Mucosa of stomach (tissue), 1 donor: ENCODE data around the gene NBPF4.
"Not testable (repeated sequence)": the region's sequence is repeated elsewhere in the genome, so short reads cannot be mapped to it uniquely, and the experiment has no call there.

Source experiments
- H3K27me3 ChIP-seq: one replicate; pipeline ENCODE4 v1.7.0; 2013; ENCODE audit warnings: mild to moderate bottlenecking, low read length; ENCODE audit not compliant: control insufficient read depth, insufficient read depth
- H3K36me3 ChIP-seq: one replicate; pipeline ENCODE4 v1.7.0; 2013; ENCODE audit warnings: low read length; ENCODE audit not compliant: control insufficient read depth, insufficient read depth
- H3K4me1 ChIP-seq: one replicate; pipeline ENCODE4 v1.7.0; 2013; ENCODE audit warnings: mild to moderate bottlenecking, low read length; ENCODE audit not compliant: control insufficient read depth, insufficient read depth
- H3K4me3 ChIP-seq: one replicate; pipeline ENCODE4 v1.7.0; 2013; ENCODE audit warnings: low read length
- H3K9ac ChIP-seq: one replicate; pipeline ENCODE4 v1.7.0; 2013; ENCODE audit warnings: mild to moderate bottlenecking, low read length, moderate library complexity
- H3K9me3 ChIP-seq: one replicate; pipeline ENCODE4 v1.7.0; 2013; ENCODE audit warnings: mild to moderate bottlenecking, low read length, moderate library complexity; ENCODE audit not compliant: control insufficient read depth
- donor health status: Pancreatic carcinoma.

Gene NBPF4

DNA sequence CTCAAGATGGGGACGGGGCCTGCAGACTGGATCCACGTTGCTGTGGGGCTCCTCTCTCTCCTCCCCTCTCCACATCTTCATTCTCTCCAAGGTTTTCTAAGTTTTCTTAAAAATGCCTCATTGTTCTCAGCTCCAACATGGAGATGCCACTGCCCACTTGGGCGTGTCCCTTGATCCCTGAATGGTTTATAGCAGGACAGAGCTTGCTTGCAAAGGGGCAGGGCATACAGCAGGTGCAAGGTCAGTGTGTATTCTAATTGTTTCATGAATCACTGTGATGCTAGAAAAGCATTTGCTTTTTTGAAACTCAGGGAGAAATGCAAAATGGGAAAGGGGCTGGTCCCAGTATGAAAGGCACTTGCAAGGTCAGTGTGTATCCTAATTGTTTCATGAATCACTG lies 13.9 kb downstream of the NBPF4 start:
- not testable (repeated sequence) for H3K9ac ChIP-seq, H3K4me1 ChIP-seq, H3K4me3 ChIP-seq, H3K9me3 ChIP-seq, H3K27me3 ChIP-seq, H3K36me3 ChIP-seq

DNA sequence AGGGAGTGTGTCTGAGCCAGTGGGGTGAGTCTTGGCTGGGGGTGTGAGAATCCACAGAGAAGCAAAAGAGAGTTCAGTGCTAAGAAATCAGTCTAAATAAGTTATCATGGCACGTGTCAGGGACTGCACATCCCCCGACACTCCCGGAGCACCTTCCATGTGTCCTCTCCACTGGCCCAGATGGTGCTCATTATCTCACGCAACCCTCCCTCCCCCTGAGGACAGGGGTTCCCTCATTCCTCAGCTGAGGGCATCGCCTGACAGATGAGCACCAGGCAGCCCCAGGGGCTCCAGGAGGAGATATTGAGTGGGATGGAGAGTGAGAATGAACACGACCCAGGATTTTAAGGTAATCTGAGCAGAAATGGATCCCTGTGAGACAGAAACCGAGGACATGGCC lies 16.1 kb downstream of the NBPF4 start:
- H3K4me1 ChIP-seq, H3K9me3 ChIP-seq, H3K36me3 ChIP-seq, H3K27me3 ChIP-seq, H3K4me3 ChIP-seq, H3K9ac ChIP-seq: not testable (repeated sequence)

DNA sequence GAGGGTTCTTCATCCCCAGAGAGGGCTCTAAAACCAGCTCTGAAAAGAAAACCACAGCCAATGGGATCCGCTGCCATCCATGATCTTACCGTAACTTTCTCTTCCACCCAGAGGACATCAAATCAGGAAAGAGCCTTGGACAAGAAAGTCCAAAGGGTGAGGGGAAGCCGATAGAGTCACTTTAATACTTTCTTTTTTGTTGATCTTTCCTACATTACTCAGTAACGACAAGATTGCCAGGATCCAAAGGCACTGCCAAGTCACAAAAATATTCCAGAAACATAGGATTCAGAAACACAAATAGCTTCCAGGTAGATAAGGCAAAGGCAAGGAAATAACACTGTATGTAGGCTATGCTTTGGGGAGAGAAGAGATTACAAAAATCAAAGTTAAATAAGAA lies 17.0 kb downstream of the NBPF4 start:
- H3K4me3 ChIP-seq, H3K4me1 ChIP-seq, H3K36me3 ChIP-seq, H3K27me3 ChIP-seq, H3K9me3 ChIP-seq, H3K9ac ChIP-seq: not testable (repeated sequence)

DNA sequence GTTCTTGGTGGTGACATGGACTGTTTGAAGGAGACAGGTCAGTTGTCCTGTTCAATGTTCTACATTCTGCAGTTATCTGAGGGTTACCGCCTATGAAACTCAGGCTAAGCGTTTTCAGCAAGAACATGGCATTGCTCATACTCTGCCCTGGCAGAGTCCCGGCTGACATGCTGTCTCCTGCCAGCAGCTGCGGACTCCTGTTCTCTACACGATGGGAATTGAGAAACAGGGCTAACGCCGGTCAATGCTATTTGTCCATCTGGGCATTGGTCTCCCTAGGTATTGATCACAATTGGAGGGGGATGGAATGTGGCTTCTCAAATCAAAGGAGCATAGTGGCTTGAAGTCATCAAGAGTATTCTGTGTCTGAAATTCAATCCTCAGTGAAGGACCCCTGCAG lies 20.6 kb downstream of the NBPF4 start:
- H3K9me3 ChIP-seq, H3K9ac ChIP-seq, H3K27me3 ChIP-seq, H3K4me3 ChIP-seq, H3K36me3 ChIP-seq, H3K4me1 ChIP-seq: not testable (repeated sequence)

DNA sequence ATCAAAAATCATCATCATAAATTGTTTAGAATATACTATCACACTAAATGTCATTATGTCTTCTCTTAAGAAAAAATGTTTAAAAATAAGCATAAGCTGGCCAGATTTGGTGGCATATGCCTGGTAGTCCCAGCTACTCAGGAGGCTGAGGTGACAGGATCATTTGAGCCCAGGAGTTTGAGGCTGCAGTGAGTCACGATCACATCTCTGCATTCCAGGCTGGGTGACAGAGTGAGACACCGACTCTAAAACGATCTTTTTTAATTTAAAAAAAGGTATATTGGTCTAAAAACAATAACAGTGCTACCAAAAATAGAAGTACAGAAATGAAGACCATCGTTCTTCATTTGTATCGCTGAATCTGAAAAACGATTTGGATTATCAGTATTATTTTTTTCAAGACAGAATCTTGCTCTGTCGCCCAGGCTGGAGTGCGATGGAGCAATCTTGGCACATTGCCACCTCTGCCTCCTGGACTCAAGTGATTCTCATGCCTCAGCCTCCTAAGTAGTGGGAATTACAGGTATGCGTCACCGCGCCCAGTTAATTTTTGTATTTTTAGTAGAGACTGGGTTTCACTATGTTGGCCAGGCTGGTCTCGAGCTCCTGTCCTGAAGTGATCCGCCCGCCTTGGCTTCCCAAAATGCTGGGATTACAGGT lies 26.2 kb downstream of the NBPF4 start:
- not testable (repeated sequence) for H3K4me3 ChIP-seq, H3K9ac ChIP-seq, H3K4me1 ChIP-seq, H3K27me3 ChIP-seq, H3K9me3 ChIP-seq, H3K36me3 ChIP-seq

DNA sequence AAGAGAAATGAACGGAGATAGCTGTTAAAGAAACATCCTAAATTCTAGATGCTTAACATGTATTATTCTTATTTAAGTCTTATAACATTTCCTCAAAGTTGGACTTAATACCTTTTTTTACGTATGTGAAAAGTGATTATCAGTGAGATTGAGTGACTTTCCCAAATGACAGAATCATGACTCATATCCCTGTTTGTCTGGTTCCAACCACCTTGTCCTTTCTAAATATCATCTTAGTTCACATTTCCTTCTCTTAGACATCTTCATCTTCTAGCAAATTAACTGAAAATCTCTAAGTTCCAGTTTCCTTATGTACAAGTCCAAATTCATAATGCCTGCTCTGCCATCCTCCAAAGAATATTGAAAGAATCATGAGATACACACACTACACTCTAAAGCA lies 26.9 kb downstream of the NBPF4 start:
- not testable (repeated sequence) for H3K9me3 ChIP-seq, H3K27me3 ChIP-seq, H3K4me3 ChIP-seq, H3K4me1 ChIP-seq, H3K9ac ChIP-seq, H3K36me3 ChIP-seq

DNA sequence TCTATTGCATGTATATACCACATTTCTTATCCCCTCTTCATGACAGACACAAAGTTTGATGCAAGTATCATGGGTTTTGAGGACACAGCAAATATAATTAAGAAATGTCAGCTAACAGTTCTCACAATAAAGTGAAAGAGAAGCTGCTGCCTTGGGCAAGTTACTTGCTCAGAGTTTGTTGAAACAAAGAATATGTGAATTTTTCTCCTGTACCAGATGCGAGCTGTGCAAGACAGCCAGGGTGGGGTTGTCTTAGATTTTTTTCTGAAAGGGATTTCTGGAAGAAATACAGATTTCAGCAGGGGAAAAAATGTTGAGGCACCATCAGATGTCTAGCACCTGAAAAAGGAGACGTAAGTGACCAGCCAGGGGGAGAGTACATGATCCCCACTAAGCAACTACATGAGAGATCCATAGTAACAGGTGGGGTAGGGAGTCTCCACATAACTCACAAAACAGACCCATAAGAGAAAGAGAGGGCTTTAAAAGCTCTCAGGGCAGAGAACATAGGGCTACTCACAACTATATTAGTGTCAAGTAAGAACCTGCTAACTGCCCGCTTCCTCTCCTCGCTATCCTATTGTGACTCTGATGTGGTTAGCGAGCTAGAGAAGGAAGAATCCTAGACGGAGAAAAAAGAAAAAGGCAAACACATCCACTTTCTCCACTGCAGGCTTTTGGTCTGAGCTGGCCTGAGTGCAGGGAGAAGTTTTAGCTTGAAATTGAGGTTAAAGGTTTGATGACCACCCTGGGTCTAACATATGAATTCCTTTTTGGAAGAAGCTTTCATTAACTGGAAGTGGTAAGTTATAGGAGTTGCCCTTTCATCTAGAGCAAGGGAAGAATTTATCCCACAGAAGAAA lies 27.6 kb downstream of the NBPF4 start:
- H3K9ac ChIP-seq, H3K36me3 ChIP-seq, H3K4me3 ChIP-seq, H3K4me1 ChIP-seq, H3K27me3 ChIP-seq, H3K9me3 ChIP-seq: not testable (repeated sequence)

DNA sequence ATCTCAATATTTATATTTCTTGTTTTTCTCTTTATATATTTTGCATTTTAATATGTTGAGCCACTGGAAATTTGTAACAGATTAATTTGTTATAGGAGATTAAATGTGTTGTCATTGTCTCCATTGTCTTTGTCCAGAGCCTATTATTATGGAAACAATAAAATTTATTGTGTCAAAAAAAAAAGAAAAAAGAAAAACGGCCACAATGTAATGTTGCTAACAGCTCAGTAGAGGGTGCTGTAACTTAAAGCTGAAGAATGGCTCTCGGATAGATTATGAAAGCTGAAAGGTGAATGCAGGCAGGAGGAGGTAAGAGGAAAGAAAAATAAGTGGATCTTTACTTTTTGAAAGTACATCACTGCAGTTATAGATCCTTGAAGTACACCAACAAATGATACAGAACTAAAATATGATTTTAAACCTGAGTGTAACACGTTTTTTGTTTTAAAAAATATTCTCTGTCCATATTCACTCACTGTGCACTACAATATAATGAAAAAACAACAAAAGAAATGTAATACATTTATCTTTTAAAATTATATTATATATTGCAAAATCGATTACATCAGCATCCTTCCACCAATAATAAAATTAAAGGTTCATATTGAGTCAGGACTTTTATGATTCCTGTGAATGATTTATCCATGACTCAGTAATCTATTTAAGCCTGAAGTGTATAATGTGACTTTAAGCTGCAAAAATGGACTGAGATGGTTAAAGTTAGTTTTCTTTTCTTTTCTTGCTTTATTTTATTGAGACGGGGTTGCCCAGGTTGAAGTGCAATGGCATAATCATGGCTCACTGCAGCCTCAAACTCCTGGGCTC lies 29.0 kb downstream of the NBPF4 start:
- H3K27me3 ChIP-seq = not testable (repeated sequence)

DNA sequence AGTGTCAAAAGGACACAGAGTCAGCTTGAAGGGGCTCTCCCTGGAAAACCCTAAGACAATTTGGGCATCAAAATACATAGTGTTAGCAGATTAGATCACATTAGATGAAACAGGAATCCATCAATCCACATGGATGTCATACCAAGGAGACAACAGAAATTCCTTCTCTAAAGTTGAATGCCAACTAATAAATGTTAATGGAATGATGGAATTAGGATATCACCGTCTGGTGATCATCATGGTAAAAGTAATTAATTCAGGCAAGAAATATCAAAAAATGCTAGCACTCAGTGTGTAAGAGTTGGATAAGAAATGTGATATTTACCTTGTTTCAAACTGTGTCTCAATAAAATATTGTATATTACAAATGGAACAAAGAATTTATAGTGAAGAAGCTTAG lies 32.9 kb downstream of the NBPF4 start:
- H3K9ac ChIP-seq = no peak overlapping the region
- no peaks in the 10 kb centered on the region for H3K4me1 ChIP-seq
- peaks cover 13% of the 10 kb centered on the region for H3K27me3 ChIP-seq
- no peak overlapping the region for H3K4me3 ChIP-seq
- H3K36me3 ChIP-seq = no peaks in the 10 kb centered on the region
- H3K9me3 ChIP-seq = no peaks in the 10 kb centered on the region

More for the DNA sequence above, 29.0 kb downstream of the NBPF4 start:
- not testable (repeated sequence) for H3K9ac ChIP-seq, H3K9me3 ChIP-seq, H3K36me3 ChIP-seq, H3K4me3 ChIP-seq, H3K4me1 ChIP-seq

DNA sequence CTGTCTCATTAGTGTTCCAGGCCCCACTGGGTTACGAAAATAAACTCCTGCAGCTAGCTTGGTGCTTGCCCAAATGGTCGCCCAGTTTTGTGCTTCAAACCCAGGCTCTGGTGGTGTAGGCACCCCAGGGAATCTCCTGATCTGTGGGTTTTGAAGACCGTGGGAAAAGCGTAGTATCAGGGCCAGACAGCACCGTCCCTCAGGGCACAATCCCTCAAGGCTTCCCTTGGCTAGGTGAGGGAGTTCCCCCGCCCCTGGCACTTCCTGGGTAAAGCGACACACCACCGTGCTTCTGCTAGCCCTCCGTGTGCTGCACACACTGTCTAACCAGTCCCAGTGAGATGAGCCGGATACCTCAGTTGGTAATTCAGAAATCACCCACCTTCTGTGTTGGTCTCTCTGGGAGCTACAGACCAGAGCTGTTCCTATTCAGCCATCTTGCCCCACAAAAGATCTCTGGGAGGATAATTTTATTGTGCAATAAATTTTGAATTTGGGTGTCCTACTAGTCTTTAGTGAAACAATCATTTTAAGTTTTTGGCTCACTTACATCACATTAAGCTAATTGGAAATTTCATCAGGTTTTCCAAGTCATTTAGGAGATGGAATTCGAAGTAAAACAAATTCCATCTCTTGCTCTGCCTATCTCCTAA lies 34.3 kb downstream of the NBPF4 start:
- Histone ChIP-seq H3K36me3 (no peaks in the 10 kb centered on the region), H3K27me3 (peaks cover 13% of the 10 kb centered on the region), H3K4me1 (no peaks in the 10 kb centered on the region), H3K9me3 (no peaks in the 10 kb centered on the region), H3K4me3 (no peak overlapping the region), H3K9ac (no peak overlapping the region)

DNA sequence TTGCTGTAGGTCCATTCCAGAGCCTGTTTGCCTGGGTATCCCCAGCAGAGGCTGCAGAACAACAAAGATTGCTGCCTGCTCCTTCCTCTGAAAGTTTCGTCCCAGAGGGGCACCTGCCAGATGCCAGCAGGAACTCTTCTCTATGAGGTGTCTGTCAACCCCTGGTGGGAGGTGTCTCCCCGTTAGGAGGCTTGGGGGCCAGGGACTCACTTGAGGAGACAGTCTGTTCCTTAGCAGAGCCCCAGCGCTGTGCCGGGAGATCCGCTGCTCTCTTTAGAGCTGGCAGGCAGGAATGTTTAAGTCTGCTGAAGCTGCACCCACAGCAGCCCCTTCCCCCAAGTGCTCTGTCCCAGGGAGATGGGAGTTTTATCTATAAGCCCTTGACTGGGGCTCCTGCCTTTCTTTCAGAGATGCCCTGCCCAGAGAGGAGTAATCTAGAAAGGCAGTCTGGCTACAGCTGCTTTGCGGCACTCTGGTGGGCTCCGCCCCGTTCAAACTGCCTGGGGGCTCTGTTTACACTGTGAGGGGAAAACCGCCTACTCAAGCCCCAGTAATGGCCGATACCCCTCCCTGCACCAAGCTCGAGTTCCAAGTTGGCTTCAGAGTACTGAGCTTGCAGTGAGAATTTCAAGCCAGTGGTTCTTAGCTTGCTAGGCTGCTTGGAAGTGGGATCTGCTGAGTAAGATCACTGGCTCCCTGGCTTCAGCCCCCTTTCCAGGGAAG lies 35.0 kb downstream of the NBPF4 start:
- H3K36me3 ChIP-seq = no peaks in the 10 kb centered on the region
- peaks cover 13% of the 10 kb centered on the region for H3K27me3 ChIP-seq
- no peaks in the 10 kb centered on the region for H3K9me3 ChIP-seq
- H3K4me1 ChIP-seq = no peaks in the 10 kb centered on the region
- H3K4me3 ChIP-seq = no peak overlapping the region
- no peak overlapping the region for H3K9ac ChIP-seq
